Thyroid gland (tissue), 4 donors: ENCODE data around the gene EYS. TPM values are rescaled to one million over a fixed set of nuclear protein-coding genes. Genes with fewer than 3 reads are reported as not detected.

Experiments used
- DNase-seq, 2 donors: peaks; one replicate each; pipeline ENCODE4 v3.0.0-alpha.2; 2019
- H3K27ac ChIP-seq, 3 donors: fragments of 200-600 bp; sonication (generic); 1 replicate in 2 of 3; 2 replicates in 1 of 3; pipeline ENCODE4 v1.5.1; 2016 to 2019; ENCODE audit warnings: mild to moderate bottlenecking in 1 of 3, moderate library complexity in 1 of 3
- H3K27me3 ChIP-seq: fragments of 200-600 bp; sonication (generic); one replicate; pipeline ENCODE4 v1.5.1; 2019
- H3K36me3 ChIP-seq, 2 donors: fragments of 200-600 bp; sonication (generic); one replicate each; pipeline ENCODE4 v1.5.1; 2016 to 2019
- H3K4me1 ChIP-seq, 2 donors: fragments of 200-600 bp; sonication (generic); one replicate each; pipeline ENCODE4 v1.5.1; 2017 to 2019
- H3K4me3 ChIP-seq, 3 donors: fragments of 200-600 bp; sonication (generic); replicated peaks in 1 of 3; 1 replicate in 2 of 3; 2 replicates in 1 of 3; pipeline ENCODE4 v1.5.1; 2016; ENCODE audit warnings: mild to moderate bottlenecking in 1 of 3
- H3K9me3 ChIP-seq: fragments of 200-600 bp; sonication (generic); one replicate; pipeline ENCODE4 v1.5.1; 2017
- CTCF ChIP-seq, 6 experiments: fragments of 200-600 bp in 3 of 6; fragments of 450-650 bp in 3 of 6; sonication (generic) in 3 of 6; IDR thresholded peaks; one replicate each; pipeline ENCODE4 v1.5.1; 2016 to 2019; ENCODE audit warnings: antibody characterized with exemption in 6 of 6, mild to moderate bottlenecking in 2 of 6, inconsistent platforms in 1 of 6, moderate library complexity in 1 of 6
- POLR2A ChIP-seq, 2 donors: fragments of 450-650 bp; IDR thresholded peaks; one replicate each; pipeline ENCODE4 v1.6.1; 2017; ENCODE audit warnings: antibody characterized with exemption in 2 of 2, mild to moderate bottlenecking in 2 of 2, moderate library complexity in 1 of 2
- WGBS, 2 donors: methylation state at CpG; one replicate each; pipeline ENCODE4 v1.1.5; 2017; 5-methylcytosine and 5-hydroxymethylcytosine counted together
- intact Hi-C: fragments of 100-400 bp; cut with DNase I; formaldehyde crosslinking; loops from one replicate; pipeline ENCODE4 v1.15.1; 2023
- total RNA-seq, 4 donors: library from RNA; depleted of rRNA; stranded (reverse); fragments of >200 nt; gene quantifications; one replicate each; pipeline ENCODE4 v1.2.3, GENCODE V29; 2016

Gene EYS
- total RNA-seq, 4 donors from 2014 or later, result not detected

DNA sequence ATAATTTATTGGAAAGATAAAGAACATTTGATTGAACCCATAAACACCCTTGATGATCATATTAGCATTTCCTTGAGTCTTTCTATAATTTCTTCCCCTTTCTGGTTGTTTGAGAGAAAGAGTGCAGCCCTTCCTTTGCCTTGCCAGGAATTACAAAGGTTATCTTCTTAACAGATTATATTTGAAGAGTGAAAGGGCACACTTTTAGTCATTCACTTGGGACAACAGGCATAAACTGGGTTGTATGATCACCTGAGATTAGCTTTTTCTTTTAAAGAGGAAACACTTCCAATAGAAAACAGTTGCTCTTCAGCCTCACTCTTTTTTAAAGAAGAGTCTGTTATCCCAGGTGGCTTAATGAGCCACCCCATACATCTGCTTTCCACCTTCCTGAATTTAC, 1776.2 kb downstream of the EYS start:
- intact Hi-C loops, result no loop called here
- Histone ChIP-seq H3K9me3 (no peaks in the 10 kb centered on the region), H3K36me3 (no peaks in the 10 kb centered on the region), H3K27ac (no peak overlapping the region), H3K27me3 (no peaks in the 10 kb centered on the region), H3K4me3 (no peak overlapping the region), H3K4me1 (no peaks in the 10 kb centered on the region)
- TF ChIP-seq CTCF (IDR thresholded peaks at IDR 0.05) (no peak), POLR2A (IDR thresholded peaks at IDR 0.05) (no peak)
- no peak for DNase-seq

GRCh38 chr6:63929111-63929510, 1777.9 kb downstream of the EYS start:
- Histone ChIP-seq H3K4me3 (no peak overlapping the region), H3K36me3 (no peaks in the 10 kb centered on the region)
- 66 to 79% methylated on average over 2 of the region's 2 CpGs for WGBS, 2 donors

DNA sequence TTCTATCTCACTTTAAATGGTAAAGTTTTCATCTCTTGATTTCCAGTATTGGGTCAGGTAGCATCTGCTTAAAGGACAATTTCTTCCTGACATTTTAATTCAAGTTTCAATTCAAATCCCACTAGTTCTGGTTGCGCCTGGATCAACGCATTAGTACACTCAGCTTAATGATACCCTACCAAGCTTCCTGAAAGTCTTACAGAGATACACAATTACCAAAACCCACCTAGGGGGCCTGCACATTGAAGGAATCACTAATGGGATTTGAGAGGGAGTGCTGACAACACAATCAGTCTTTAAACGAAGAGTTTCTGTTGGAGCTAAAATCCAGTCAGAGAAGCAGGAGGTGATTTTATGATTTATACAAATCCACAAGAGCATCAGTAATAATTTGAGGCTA, 1778.4 kb downstream of the EYS start:
- 83 to 87% methylated on average over 3 of the region's 3 CpGs for WGBS, 2 donors

More at GRCh38 chr6:63929111-63929510, 1777.9 kb downstream of the EYS start:
- intact Hi-C loops, result no loop called here
- DNase-seq, result no peak
- no peak overlapping the region for H3K27ac ChIP-seq
- no peaks in the 10 kb centered on the region for H3K4me1 ChIP-seq
- no peaks in the 10 kb centered on the region for H3K27me3 ChIP-seq
- H3K9me3 ChIP-seq, result no peaks in the 10 kb centered on the region
- no peak for TF ChIP-seq POLR2A (IDR thresholded peaks at IDR 0.05)
- no peak for TF ChIP-seq CTCF (IDR thresholded peaks at IDR 0.05)

GRCh38 chr6:63926950-63927927, 1779.8 kb downstream of the EYS start:
- intact Hi-C loops, result no loop called here

More for the DNA sequence above, 1778.4 kb downstream of the EYS start:
- intact Hi-C loops, result no loop called here
- Histone ChIP-seq H3K27me3 (no peaks in the 10 kb centered on the region), H3K9me3 (no peaks in the 10 kb centered on the region), H3K27ac (no peak overlapping the region), H3K4me1 (no peaks in the 10 kb centered on the region), H3K4me3 (no peak overlapping the region), H3K36me3 (no peaks in the 10 kb centered on the region)
- TF ChIP-seq CTCF (IDR thresholded peaks at IDR 0.05), result no peak
- TF ChIP-seq POLR2A (IDR thresholded peaks at IDR 0.05), result no peak
- no peak for DNase-seq

More at GRCh38 chr6:63926950-63927927, 1779.8 kb downstream of the EYS start:
- Histone ChIP-seq H3K4me3 (no peak overlapping the region), H3K9me3 (no peaks in the 10 kb centered on the region), H3K27ac (no peak overlapping the region), H3K27me3 (no peaks in the 10 kb centered on the region), H3K4me1 (no peaks in the 10 kb centered on the region), H3K36me3 (no peaks in the 10 kb centered on the region)
- WGBS, 2 donors, result 67 to 80% methylated on average over 7 of the region's 7 CpGs
- no peak for DNase-seq
- TF ChIP-seq CTCF (IDR thresholded peaks at IDR 0.05) (no peak), POLR2A (IDR thresholded peaks at IDR 0.05) (no peak)
